Loucy (cell line): ENCODE measurements around the gene LUZP2.

Experiments
- CTCF ChIP-seq: fragments of 200-600 bp; sonication (generic); conservative IDR thresholded peaks from 2 replicates; pipeline ENCODE4 v1.5.1; 2014; ENCODE audit warnings: mild to moderate bottlenecking, antibody characterized with exemption, low read length
- EZH2phosphoT487 ChIP-seq: fragments of 200-600 bp; IDR thresholded peaks from 2 replicates; pipeline ENCODE4 v1.6.1; 2018; ENCODE audit warnings: antibody characterized with exemption, mild to moderate bottlenecking, moderate library complexity, borderline replicate concordance

GRCh38 chr11:24622262-24622661 is 125.4 kb downstream of the LUZP2 start:
- TF ChIP-seq CTCF, result no peak
- no peak for TF ChIP-seq EZH2phosphoT487
